BJ (cell line): ENCODE measurements around the gene CEBPG. TPM values are rescaled to one million over a fixed set of nuclear protein-coding genes. Genes with fewer than 3 reads are reported as not detected.

Source experiments
- CTCF ChIA-PET: fragments of 350-600 bp; formaldehyde crosslinking; extraction: SDS; loops from one replicate; lab custom pipeline; 2021; ENCODE audit warnings: antibody characterized with exemption, inconsistent platforms; lab: Yijun Ruan, JAX
- POLR2A ChIA-PET: fragments of 300-600 bp; sonication (Branson Sonifier 250); formaldehyde crosslinking; extraction: SDS; loops from one replicate; lab custom pipeline; 2021; ENCODE audit warnings: antibody characterized with exemption; lab: Charles Lee
- DNase-seq: peaks from one replicate; pipeline ENCODE4 v3.0.0-alpha.2; 2011; ENCODE audit warnings: low read depth
- H3K27me3 ChIP-seq: 2 replicates; pipeline ENCODE4 v1.6.0; 2011; ENCODE audit warnings: low read length; ENCODE audit not compliant: control insufficient read depth, insufficient read depth
- H3K36me3 ChIP-seq: 2 replicates; pipeline ENCODE4 v1.5.1; 2011; ENCODE audit warnings: low read length; ENCODE audit not compliant: control insufficient read depth, insufficient read depth
- H3K4me3 ChIP-seq: 2 replicates; pipeline ENCODE4 v1.5.1; 2011; ENCODE audit warnings: low read depth, mild to moderate bottlenecking, control low read depth, low read length
- polyA plus RNA-seq: library from polyadenylated mRNA; depleted of rRNA; stranded (reverse); fragments of >200 nt; gene quantifications from 2 replicates; pipeline ENCODE4 v1.2.3, GENCODE V29; 2011
- TF ChIP-seq, protein P1 (sequence below): IDR thresholded peaks from 2 replicates; pipeline ENCODE4 v1.5.1; 2011; ENCODE audit warnings: low read depth, mild to moderate bottlenecking, control low read depth, inconsistent platforms, low read length, moderate library complexity; ENCODE audit not compliant: insufficient read depth

Gene CEBPG
- polyA plus RNA-seq, 1 experiment: 16.0 TPM

- TF ChIP-seq, protein P1, sequence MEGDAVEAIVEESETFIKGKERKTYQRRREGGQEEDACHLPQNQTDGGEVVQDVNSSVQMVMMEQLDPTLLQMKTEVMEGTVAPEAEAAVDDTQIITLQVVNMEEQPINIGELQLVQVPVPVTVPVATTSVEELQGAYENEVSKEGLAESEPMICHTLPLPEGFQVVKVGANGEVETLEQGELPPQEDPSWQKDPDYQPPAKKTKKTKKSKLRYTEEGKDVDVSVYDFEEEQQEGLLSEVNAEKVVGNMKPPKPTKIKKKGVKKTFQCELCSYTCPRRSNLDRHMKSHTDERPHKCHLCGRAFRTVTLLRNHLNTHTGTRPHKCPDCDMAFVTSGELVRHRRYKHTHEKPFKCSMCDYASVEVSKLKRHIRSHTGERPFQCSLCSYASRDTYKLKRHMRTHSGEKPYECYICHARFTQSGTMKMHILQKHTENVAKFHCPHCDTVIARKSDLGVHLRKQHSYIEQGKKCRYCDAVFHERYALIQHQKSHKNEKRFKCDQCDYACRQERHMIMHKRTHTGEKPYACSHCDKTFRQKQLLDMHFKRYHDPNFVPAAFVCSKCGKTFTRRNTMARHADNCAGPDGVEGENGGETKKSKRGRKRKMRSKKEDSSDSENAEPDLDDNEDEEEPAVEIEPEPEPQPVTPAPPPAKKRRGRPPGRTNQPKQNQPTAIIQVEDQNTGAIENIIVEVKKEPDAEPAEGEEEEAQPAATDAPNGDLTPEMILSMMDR: no peak
- Histone ChIP-seq H3K27me3 (no peaks in the 10 kb centered on the region), H3K36me3 (no peaks in the 10 kb centered on the region), H3K4me3 (no peak overlapping the region)
- ChIA-PET CTCF (interaction anchor here (0.6 kb wide), 1 partner anchor 9 kb away, joined by 3 read pairs; no protein-coding TSS in a partner anchor), POLR2A (no interaction called here)
- DNase-seq: no peak
These were observed 41.3 kb upstream of the CEBPG start for GRCh38 chr19:33332248-33332647.

DNA sequence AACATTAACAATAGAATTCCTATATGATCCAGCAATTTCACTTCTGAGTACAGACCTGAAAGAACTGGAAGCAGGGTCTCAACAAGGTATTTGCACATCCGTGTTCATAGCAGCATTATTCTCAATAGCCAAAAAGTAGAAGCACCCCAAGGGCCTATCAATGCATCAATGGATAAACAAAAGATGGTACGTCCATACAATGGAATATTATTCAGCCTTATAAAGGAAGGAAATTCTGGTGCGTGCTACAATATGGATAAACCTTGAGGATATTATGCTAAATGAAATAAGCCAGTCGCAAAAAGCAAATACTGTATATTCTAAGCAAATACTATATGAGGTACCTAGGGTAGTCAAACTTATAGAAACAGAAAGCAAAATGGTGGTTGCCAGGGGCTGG, 40.4 kb upstream of the CEBPG start:
- no peak overlapping the region for H3K4me3 ChIP-seq
- POLR2A ChIA-PET: no interaction called here

DNA sequence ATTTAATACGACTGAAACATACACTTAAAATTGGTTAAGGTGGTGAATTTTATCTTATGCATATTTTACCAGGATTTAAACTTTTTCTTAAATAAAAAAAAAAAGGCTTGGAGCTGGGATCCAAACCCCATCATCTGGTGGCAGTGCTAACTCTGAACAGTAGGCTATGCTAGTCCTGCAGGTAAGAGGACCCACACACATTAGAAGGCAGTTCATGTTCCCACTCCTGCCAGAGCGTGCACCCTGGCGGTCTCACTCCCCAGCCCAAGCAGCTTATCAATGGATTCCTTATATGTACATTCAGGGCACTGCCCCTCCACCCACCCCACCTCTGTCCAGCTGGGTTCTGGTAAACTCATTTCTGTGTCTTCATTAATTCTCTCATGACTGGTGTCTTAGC, 39.9 kb upstream of the CEBPG start:
- POLR2A ChIA-PET: no interaction called here
- CTCF ChIA-PET: no interaction called here
- no peak overlapping the region for H3K4me3 ChIP-seq
- TF ChIP-seq, protein P1: no peak
- DNase-seq: no peak
- no peaks in the 10 kb centered on the region for H3K27me3 ChIP-seq
- H3K36me3 ChIP-seq: no peaks in the 10 kb centered on the region

More for the DNA sequence above, 40.4 kb upstream of the CEBPG start:
- CTCF ChIA-PET: no interaction called here
- Histone ChIP-seq H3K27me3 (no peaks in the 10 kb centered on the region), H3K36me3 (no peaks in the 10 kb centered on the region)
- TF ChIP-seq, protein P1: no peak
- DNase-seq: no peak

GRCh38 chr19:33334271-33334670, 39.2 kb upstream of the CEBPG start:
- ChIA-PET CTCF (no interaction called here), POLR2A (no interaction called here)
- no peaks in the 10 kb centered on the region for H3K27me3 ChIP-seq
- TF ChIP-seq, protein P1: no peak
- no peak overlapping the region for H3K4me3 ChIP-seq
- DNase-seq: no peak
- H3K36me3 ChIP-seq: no peaks in the 10 kb centered on the region

GRCh38 chr19:33335446-33335845, 38.1 kb upstream of the CEBPG start:
- TF ChIP-seq, protein P1: no peak
- no peak overlapping the region for H3K4me3 ChIP-seq
- H3K27me3 ChIP-seq: no peaks in the 10 kb centered on the region
- H3K36me3 ChIP-seq: no peaks in the 10 kb centered on the region
- POLR2A ChIA-PET: no interaction called here
- DNase-seq: no peak
- CTCF ChIA-PET: no interaction called here
